IPS-18c (cell line): Measurements from ENCODE around the gene PRPF19.

Experiments
- H3K4me3 ChIP-seq: 2 replicates; pipeline ENCODE4 v1.7.0; 2013; ENCODE audit warnings: low read depth, mild to moderate bottlenecking, low read length, moderate library complexity; ENCODE audit not compliant: insufficient read depth
- H3K9me3 ChIP-seq: one replicate; pipeline ENCODE4 v1.6.1; 2013; ENCODE audit warnings: mild to moderate bottlenecking, low read length, moderate library complexity; ENCODE audit not compliant: control insufficient read depth, insufficient read depth

The PRPF19 gene

GRCh38 chr11:60872961-60873524, 33.3 kb downstream of the PRPF19 start:
- Histone ChIP-seq H3K9me3 (no peaks in the 10 kb centered on the region), H3K4me3 (no peak overlapping the region)

GRCh38 chr11:60872124-60872960, 34.0 kb downstream of the PRPF19 start:
- Histone ChIP-seq H3K4me3 (no peak overlapping the region), H3K9me3 (no peaks in the 10 kb centered on the region)

GRCh38 chr11:60871378-60872061, 34.9 kb downstream of the PRPF19 start:
- Histone ChIP-seq H3K9me3 (no peaks in the 10 kb centered on the region), H3K4me3 (no peak overlapping the region)

GRCh38 chr11:60870733-60871377, 35.5 kb downstream of the PRPF19 start:
- H3K4me3 ChIP-seq = no peak overlapping the region
- no peaks in the 10 kb centered on the region for H3K9me3 ChIP-seq

- no peak overlapping the region for H3K4me3 ChIP-seq
Observed at GRCh38 chr11:60870276-60870675, 36.1 kb downstream of the PRPF19 start.

GRCh38 chr11:60869451-60869825, 36.9 kb downstream of the PRPF19 start:
- H3K4me3 ChIP-seq = no peak overlapping the region

More at GRCh38 chr11:60870276-60870675, 36.1 kb downstream of the PRPF19 start:
- H3K9me3 ChIP-seq = no peaks in the 10 kb centered on the region

GRCh38 chr11:60868682-60869450, 37.5 kb downstream of the PRPF19 start:
- Histone ChIP-seq H3K4me3 (no peak overlapping the region), H3K9me3 (no peaks in the 10 kb centered on the region)

More at GRCh38 chr11:60869451-60869825, 36.9 kb downstream of the PRPF19 start:
- H3K9me3 ChIP-seq = no peaks in the 10 kb centered on the region

GRCh38 chr11:60867871-60868681, 38.3 kb downstream of the PRPF19 start:
- Histone ChIP-seq H3K9me3 (no peaks in the 10 kb centered on the region), H3K4me3 (no peak overlapping the region)

GRCh38 chr11:60866911-60867870, 39.2 kb downstream of the PRPF19 start, which contains the start of gene ZP1:
ZP1 (plus strand) TSS chr11:60867542; CDS start chr11:60867562, 20 bp downstream.
- Histone ChIP-seq H3K4me3 (no peak within 1 kb of the TSS), H3K9me3 (no peaks in the 10 kb centered on the region)

- H3K4me3 ChIP-seq = no peak overlapping the region
- H3K9me3 ChIP-seq = no peaks in the 10 kb centered on the region
Observed at GRCh38 chr11:60864856-60865513, 41.4 kb downstream of the PRPF19 start.

- Histone ChIP-seq H3K9me3 (no peaks in the 10 kb centered on the region), H3K4me3 (no peak overlapping the region)
Observed at GRCh38 chr11:60863550-60864521, 42.5 kb downstream of the PRPF19 start.

GRCh38 chr11:60862171-60862570, 44.2 kb downstream of the PRPF19 start:
- Histone ChIP-seq H3K4me3 (no peak overlapping the region), H3K9me3 (no peaks in the 10 kb centered on the region)

GRCh38 chr11:60860943-60861342, 45.4 kb downstream of the PRPF19 start:
- H3K4me3 ChIP-seq = no peak overlapping the region

More at GRCh38 chr11:60860943-60861342, 45.4 kb downstream of the PRPF19 start:
- H3K9me3 ChIP-seq = no peaks in the 10 kb centered on the region
